Measurements from ENCODE around the gene C7orf33. TPM values are rescaled to one million over a fixed set of nuclear protein-coding genes. Genes with fewer than 3 reads are reported as not detected.
A peak's percentile ranks its signal among the peaks of the same experiment; 100 is the strongest.

C7orf33 gene
- total and polyA plus RNA-seq, 9 of the 15 experiments (the other 6 are each of a cell fraction or from before 2014, with no cell fraction given), result 0.04 TPM; not detected in 8

GRCh38 chr7:148611692-148612091 lies 21.1 kb downstream of the C7orf33 start:
- Histone ChIP-seq H3K9me3 (replicated peaks; ENCODE audit: control insufficient read depth, insufficient read depth, low read depth, low read length) (no peaks in the 10 kb centered on the region), H3K4me3 (no peak overlapping the region), H3K9me1 (ENCODE audit: control insufficient read depth, insufficient read depth, low read length) (no peaks in the 10 kb centered on the region), H3K27ac (ENCODE audit: extremely low read depth, low read depth, low read length) (no peak overlapping the region), H3K4me2 (ENCODE audit: insufficient read depth, low read length) (no peak overlapping the region), H4K20me1 (replicated peaks; ENCODE audit: control insufficient read depth, insufficient read depth, low read length) (no peaks in the 10 kb centered on the region), H3K27me3 (ENCODE audit: control insufficient read depth in 2 of 2, insufficient read depth in 2 of 2, low read length in 2 of 2) (peaks cover 39 to 54% of the 10 kb centered on the region in 2 experiments; a peak in 4 of 5 replicates), H3K79me2 (ENCODE audit: control insufficient read depth, insufficient read depth, low read length) (no peaks in the 10 kb centered on the region), H3K9ac (ENCODE audit: insufficient read depth in 1 of 2, low read depth in 2 of 2, low read length in 2 of 2) (no peak overlapping the region), H3K4me1 (replicated peaks in 1 of 2; ENCODE audit: control insufficient read depth in 2 of 2, insufficient read depth in 2 of 2, low read length in 2 of 2) (no peaks in the 10 kb centered on the region), H2AFZ (ENCODE audit: low read depth, low read length) (no peak overlapping the region), H3K36me3 (ENCODE audit: control insufficient read depth, insufficient read depth, low read length) (no peaks in the 10 kb centered on the region)
- FAIRE-seq, result no peak
- no peak for DNase-seq (ENCODE audit: extremely low read depth in 1 of 4, low spot score in 3 of 4)
- BruUV-seq (replicated peaks), result no TSS peak
- WGBS (ENCODE audit: insufficient coverage, low coverage, missing lambda C conversion rate), result 2% methylated on average over 4 of the region's 4 CpGs
- POLR2A ChIA-PET, result no interaction called here
- peak; percentile 38; the same call in 2 of the 3 replicates for ATAC-seq
- intact Hi-C loops (cut with micrococcal nuclease), result no loop called here
- TF ChIP-seq CTCFL (IDR thresholded peaks at IDR 0.05; ENCODE audit: borderline replicate concordance, insufficient read depth, low read depth, low read length, poor library complexity, severe bottlenecking) (peak; percentile 10), SUPT5H (IDR thresholded peaks at IDR 0.05) (no peak), ZBTB49 (CRISPR knock-in tag; IDR thresholded peaks at IDR 0.05; ENCODE audit: borderline replicate concordance) (no peak), ELF1 (tag; IDR thresholded peaks at IDR 0.05) (no peak)
- CTCF ChIA-PET (ENCODE audit: low intra/inter-chr PET ratio), result no interaction called here
- in situ Hi-C loops (cut with MboI), result no loop called here
